ENCODE data around the gene GRID1.

Gene GRID1

GRCh38 chr10:86186633-86187032 is 180.0 kb downstream of the GRID1 start (continued):
- TF ChIP-seq ZNF280D (tag by site-specific recombination; IDR thresholded peaks at IDR 0.05) (no peak), ZNF223 (tag by site-specific recombination; IDR thresholded peaks at IDR 0.05) (no peak), ZNF423 (tag by site-specific recombination; IDR thresholded peaks at IDR 0.05) (no peak), ZNF501 (tag by site-specific recombination; IDR thresholded peaks at IDR 0.05) (no peak), KLF16 (tag by site-specific recombination; IDR thresholded peaks at IDR 0.05) (no peak), CTCF (tag by site-specific recombination; IDR thresholded peaks at IDR 0.05) (no peak), ZNF626 (tag by site-specific recombination; IDR thresholded peaks at IDR 0.05) (no peak)
- TF ChIP-seq, protein P1, sequence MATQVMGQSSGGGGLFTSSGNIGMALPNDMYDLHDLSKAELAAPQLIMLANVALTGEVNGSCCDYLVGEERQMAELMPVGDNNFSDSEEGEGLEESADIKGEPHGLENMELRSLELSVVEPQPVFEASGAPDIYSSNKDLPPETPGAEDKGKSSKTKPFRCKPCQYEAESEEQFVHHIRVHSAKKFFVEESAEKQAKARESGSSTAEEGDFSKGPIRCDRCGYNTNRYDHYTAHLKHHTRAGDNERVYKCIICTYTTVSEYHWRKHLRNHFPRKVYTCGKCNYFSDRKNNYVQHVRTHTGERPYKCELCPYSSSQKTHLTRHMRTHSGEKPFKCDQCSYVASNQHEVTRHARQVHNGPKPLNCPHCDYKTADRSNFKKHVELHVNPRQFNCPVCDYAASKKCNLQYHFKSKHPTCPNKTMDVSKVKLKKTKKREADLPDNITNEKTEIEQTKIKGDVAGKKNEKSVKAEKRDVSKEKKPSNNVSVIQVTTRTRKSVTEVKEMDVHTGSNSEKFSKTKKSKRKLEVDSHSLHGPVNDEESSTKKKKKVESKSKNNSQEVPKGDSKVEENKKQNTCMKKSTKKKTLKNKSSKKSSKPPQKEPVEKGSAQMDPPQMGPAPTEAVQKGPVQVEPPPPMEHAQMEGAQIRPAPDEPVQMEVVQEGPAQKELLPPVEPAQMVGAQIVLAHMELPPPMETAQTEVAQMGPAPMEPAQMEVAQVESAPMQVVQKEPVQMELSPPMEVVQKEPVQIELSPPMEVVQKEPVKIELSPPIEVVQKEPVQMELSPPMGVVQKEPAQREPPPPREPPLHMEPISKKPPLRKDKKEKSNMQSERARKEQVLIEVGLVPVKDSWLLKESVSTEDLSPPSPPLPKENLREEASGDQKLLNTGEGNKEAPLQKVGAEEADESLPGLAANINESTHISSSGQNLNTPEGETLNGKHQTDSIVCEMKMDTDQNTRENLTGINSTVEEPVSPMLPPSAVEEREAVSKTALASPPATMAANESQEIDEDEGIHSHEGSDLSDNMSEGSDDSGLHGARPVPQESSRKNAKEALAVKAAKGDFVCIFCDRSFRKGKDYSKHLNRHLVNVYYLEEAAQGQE (tag by site-specific recombination; IDR thresholded peaks at IDR 0.05): no peak

DNA sequence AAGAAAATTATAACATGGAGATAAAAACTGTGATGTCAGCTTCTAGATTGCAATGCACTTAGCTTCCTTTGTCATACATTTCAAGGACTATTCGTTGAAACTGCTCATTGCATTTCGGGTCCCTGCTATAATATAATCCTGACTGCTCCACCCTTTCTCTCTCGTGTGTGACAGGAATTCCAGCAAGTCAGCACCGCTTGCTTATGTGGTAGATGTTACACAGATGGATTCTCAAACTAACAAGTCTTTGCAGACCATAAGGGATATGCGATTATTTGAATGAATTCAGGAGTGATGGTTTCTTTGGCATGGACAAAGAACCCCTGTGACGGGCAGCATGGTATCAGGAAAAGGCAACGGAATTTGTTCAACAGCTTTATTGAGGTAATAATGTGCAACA is 184.0 kb downstream of the GRID1 start:
- no peaks in the 10 kb centered on the region for H3K9me3 ChIP-seq (ENCODE audit: control insufficient read depth, insufficient read depth, low read depth, low read length)
- POLR2A ChIA-PET: no interaction called here
- TF ChIP-seq GLI2 (tag by site-specific recombination; IDR thresholded peaks at IDR 0.05; ENCODE audit: borderline replicate concordance, low read depth): no peak
- no peak for TF ChIP-seq ZNF423 (tag by site-specific recombination; IDR thresholded peaks at IDR 0.05)
- no peak for TF ChIP-seq ZBTB44 (tag by site-specific recombination; IDR thresholded peaks at IDR 0.05)
- no peak for TF ChIP-seq ZNF221 (tag by site-specific recombination; IDR thresholded peaks at IDR 0.05; ENCODE audit: borderline replicate concordance)
- TF ChIP-seq ZNF571 (tag by site-specific recombination; IDR thresholded peaks at IDR 0.05): no peak
- TF ChIP-seq ZNF23 (tag by site-specific recombination; IDR thresholded peaks at IDR 0.05; ENCODE audit: borderline replicate concordance): no peak
- TF ChIP-seq ZNF121 (tag by site-specific recombination; IDR thresholded peaks at IDR 0.05): no peak
- no peak for TF ChIP-seq ZNF248 (tag by site-specific recombination; IDR thresholded peaks at IDR 0.05)
- TF ChIP-seq ZNF324 (tag by site-specific recombination; IDR thresholded peaks at IDR 0.05): no peak
- no peak for TF ChIP-seq ZNF558 (tag by site-specific recombination; IDR thresholded peaks at IDR 0.05)
- TF ChIP-seq, protein P2, sequence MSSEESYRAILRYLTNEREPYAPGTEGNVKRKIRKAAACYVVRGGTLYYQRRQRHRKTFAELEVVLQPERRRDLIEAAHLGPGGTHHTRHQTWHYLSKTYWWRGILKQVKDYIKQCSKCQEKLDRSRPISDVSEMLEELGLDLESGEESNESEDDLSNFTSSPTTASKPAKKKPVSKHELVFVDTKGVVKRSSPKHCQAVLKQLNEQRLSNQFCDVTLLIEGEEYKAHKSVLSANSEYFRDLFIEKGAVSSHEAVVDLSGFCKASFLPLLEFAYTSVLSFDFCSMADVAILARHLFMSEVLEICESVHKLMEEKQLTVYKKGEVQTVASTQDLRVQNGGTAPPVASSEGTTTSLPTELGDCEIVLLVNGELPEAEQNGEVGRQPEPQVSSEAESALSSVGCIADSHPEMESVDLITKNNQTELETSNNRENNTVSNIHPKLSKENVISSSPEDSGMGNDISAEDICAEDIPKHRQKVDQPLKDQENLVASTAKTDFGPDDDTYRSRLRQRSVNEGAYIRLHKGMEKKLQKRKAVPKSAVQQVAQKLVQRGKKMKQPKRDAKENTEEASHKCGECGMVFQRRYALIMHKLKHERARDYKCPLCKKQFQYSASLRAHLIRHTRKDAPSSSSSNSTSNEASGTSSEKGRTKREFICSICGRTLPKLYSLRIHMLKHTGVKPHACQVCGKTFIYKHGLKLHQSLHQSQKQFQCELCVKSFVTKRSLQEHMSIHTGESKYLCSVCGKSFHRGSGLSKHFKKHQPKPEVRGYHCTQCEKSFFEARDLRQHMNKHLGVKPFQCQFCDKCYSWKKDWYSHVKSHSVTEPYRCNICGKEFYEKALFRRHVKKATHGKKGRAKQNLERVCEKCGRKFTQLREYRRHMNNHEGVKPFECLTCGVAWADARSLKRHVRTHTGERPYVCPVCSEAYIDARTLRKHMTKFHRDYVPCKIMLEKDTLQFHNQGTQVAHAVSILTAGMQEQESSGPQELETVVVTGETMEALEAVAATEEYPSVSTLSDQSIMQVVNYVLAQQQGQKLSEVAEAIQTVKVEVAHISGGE (tag by site-specific recombination; conservative IDR thresholded peaks at IDR 0.05; ENCODE audit: low read depth): no peak

More for the DNA sequence above, 184.0 kb downstream of the GRID1 start:
- no peak overlapping the region for H3K27ac ChIP-seq (ENCODE audit: extremely low read depth, low read depth, low read length)
- H3K4me3 ChIP-seq (ENCODE audit: low read depth, low read length): no peak overlapping the region
- H3K4me1 ChIP-seq (ENCODE audit: control insufficient read depth, insufficient read depth, low read length): no peaks in the 10 kb centered on the region
- H3K36me3 ChIP-seq (ENCODE audit: control insufficient read depth in 2 of 2, insufficient read depth in 1 of 2, low read length in 2 of 2): no peaks in the 10 kb centered on the region
- CTCF ChIA-PET: no interaction called here
